ENCODE measurements around the gene DUS1L. TPM values are rescaled to one million over a fixed set of nuclear protein-coding genes. Genes with fewer than 3 reads are reported as not detected.

Gene DUS1L
- total RNA-seq, 1 experiment from 2014 or later, result 176 TPM

- Histone ChIP-seq H3K27me3 (ENCODE audit: insufficient read depth, low read length) (no peaks in the 10 kb centered on the region), H3K9ac (ENCODE audit: low read length) (no peak overlapping the region), H3K36me3 (ENCODE audit: control insufficient read depth in 1 of 2, insufficient read depth in 2 of 2, low read length in 2 of 2) (peaks cover 43 to 49% of the 10 kb centered on the region in 2 experiments), H2AFZ (ENCODE audit: low read depth, low read length, poor library complexity, severe bottlenecking) (no peak overlapping the region), H3K4me1 (ENCODE audit: control insufficient read depth in 1 of 2, insufficient read depth in 2 of 2, low read length in 2 of 2) (no peaks in the 10 kb centered on the region), H3K4me3 (replicated peaks in 1 of 2; ENCODE audit: low read depth in 1 of 2, low read length in 2 of 2) (no peak overlapping the region), H4K20me1 (ENCODE audit: insufficient read depth) (peaks cover 9% of the 10 kb centered on the region; the same call in 1 of the 2 replicates), H3K9me3 (ENCODE audit: control insufficient read depth in 1 of 2, insufficient read depth in 1 of 2, low read depth in 1 of 2, low read length in 2 of 2) (no peaks in the 10 kb centered on the region), H3K4me2 (ENCODE audit: low read length) (no peak overlapping the region), H3K27ac (ENCODE audit: low read depth, low read length) (no peak overlapping the region), H3K79me2 (ENCODE audit: insufficient read depth, low read length) (peaks cover 3% of the 10 kb centered on the region; the same call in 1 of the 2 replicates), H3K9me2 (ENCODE audit: insufficient read depth) (no peaks in the 10 kb centered on the region)
- ChIA-PET POLR2A (no interaction called here), RAD21 (ENCODE audit: low non-redundant PET in 1 of 2, low total read pairs in 2 of 2, uncharacterized antibody in 2 of 2, unreplicated experiment in 2 of 2) (no interaction called here), CTCF (interaction anchor here (0.6 kb wide), 1 partner anchor 56 kb away, joined by 3 read pairs; the partner anchor contains the start of genes CENPX and LRRC45)
- no peak for TF ChIP-seq ELF1 (IDR thresholded peaks at IDR 0.05; ENCODE audit: borderline replicate concordance, low read depth)
- no peak for TF ChIP-seq TCF7L2 (IDR thresholded peaks at IDR 0.05; ENCODE audit: borderline replicate concordance, extremely low read depth, insufficient read depth, insufficient read length)
- TF ChIP-seq MAX (IDR thresholded peaks at IDR 0.05), result no peak
- no peak for TF ChIP-seq ATF3 (IDR thresholded peaks at IDR 0.05)
- TF ChIP-seq YY1 (IDR thresholded peaks at IDR 0.05; ENCODE audit: extremely low read depth, insufficient replicate concordance, low read depth, low read length), result no peak
- TF ChIP-seq CTCF (IDR thresholded peaks at IDR 0.05 in 2 of 3, conservative IDR thresholded peaks at IDR 0.05 in 1 of 3; ENCODE audit: borderline replicate concordance in 1 of 3, insufficient read depth in 1 of 3, low read depth in 2 of 3, low read length in 2 of 3), result no peak
- no peak for TF ChIP-seq ZFX (IDR thresholded peaks at IDR 0.05)
- no peak for TF ChIP-seq POLR2AphosphoS5 (IDR thresholded peaks at IDR 0.05; ENCODE audit: low read depth, low read length)
- no peak for TF ChIP-seq CEBPB (IDR thresholded peaks at IDR 0.05; ENCODE audit: low read depth)
- TF ChIP-seq ZNF274 (IDR thresholded peaks at IDR 0.05; ENCODE audit: low read depth, low read length), result no peak
- no peak for TF ChIP-seq RAD21 (IDR thresholded peaks at IDR 0.05; ENCODE audit: low read depth)
- no peak for TF ChIP-seq POLR2A (IDR thresholded peaks at IDR 0.05; ENCODE audit: borderline replicate concordance, extremely low read depth, insufficient read depth, insufficient read length)
- no peak for TF ChIP-seq FOSL1 (IDR thresholded peaks at IDR 0.05; ENCODE audit: low read depth)
- no peak for TF ChIP-seq SIN3A (IDR thresholded peaks at IDR 0.05; ENCODE audit: low read depth)
- TF ChIP-seq CBX3 (IDR thresholded peaks at IDR 0.05; ENCODE audit: low read depth), result no peak
- TF ChIP-seq SP1 (IDR thresholded peaks at IDR 0.05; ENCODE audit: low read depth), result no peak
- no peak for TF ChIP-seq ZBTB33 (IDR thresholded peaks at IDR 0.05; ENCODE audit: extremely low read depth, insufficient replicate concordance, low read length)
- TF ChIP-seq JUND (IDR thresholded peaks at IDR 0.05), result no peak
- TF ChIP-seq EZH2phosphoT487 (IDR thresholded peaks at IDR 0.05; ENCODE audit: borderline replicate concordance), result no peak
- intact Hi-C loops (cut with micrococcal nuclease), result no loop called here
- no peak for DNase-seq (ENCODE audit: low read depth, low spot score)
- ATAC-seq, result no peak
- no TSS peak for BruUV-seq (replicated peaks)
Observed at GRCh38 chr17:82079001-82079677, 13.5 kb upstream of the DUS1L start.
